ENCODE measurements around the gene PFDN5.
"Not testable (repeated sequence)": the region's sequence is repeated elsewhere in the genome, so short reads cannot be mapped to it uniquely, and the experiment has no call there.

The PFDN5 gene

DNA sequence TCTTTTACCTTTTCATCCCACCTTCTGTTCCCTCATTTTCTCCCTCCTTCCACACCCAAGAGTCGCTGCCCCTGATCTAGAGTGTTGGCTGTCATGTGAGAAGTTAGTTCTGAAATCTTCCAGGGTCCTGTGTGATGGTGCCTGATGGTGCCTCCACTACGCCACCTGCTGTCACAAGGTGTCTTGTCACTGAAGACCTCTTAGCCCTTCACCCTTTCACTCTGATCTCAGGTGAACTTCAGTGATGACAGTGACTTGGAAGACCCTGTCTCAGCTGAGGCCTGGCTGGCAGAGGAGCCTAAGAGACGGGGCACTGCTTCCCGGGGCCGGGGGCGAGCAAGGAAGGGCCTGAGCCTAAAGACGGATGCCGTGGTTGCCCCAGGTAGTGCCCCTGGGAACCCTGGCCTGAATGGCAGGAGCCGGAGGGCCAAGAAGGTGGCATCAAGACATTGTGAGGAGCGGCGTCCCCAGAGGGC, 7.6 kb upstream of the PFDN5 start:
- DNase-seq, result peak; percentile 17

DNA sequence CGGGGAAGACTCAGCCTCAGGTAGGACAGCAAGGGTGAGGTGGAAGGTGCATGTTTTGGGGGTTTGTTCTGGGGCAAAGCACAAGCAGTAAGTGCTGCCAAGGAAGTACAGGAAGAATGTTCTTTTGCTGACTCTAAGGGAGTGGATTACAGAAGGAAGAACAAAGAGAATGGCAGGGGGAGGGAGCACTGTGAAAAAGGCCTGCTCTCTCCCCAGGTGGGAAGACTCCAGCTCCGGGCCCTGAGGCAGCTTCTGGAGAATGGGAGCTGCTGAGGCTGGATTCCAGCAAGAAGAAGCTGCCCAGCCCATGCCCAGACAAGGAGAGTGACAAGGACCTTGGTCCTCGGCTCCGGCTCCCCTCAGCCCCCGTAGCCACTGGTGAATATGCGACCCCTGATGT, 7.0 kb upstream of the PFDN5 start:
- no peak for DNase-seq

DNA sequence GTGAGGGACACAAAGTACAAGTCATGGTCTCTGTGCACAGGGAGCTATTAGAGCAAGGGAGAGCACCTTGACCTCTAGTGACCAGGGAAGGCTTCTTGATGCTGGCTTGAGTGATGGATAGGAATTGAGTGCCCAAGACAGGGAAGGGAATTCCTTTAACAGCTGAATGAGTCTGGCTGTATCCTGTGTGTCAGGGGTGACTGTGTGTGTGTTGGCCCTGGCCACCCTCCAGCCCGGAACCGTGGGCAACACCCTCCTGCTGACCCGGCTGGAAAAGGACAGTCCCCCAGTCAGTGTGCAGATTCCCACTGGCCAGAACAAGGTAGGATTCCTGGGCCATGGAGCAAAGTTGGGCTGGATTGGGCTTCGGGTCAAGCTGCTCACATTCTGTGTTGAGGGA, 5.5 kb upstream of the PFDN5 start:
- DNase-seq, result no peak

DNA sequence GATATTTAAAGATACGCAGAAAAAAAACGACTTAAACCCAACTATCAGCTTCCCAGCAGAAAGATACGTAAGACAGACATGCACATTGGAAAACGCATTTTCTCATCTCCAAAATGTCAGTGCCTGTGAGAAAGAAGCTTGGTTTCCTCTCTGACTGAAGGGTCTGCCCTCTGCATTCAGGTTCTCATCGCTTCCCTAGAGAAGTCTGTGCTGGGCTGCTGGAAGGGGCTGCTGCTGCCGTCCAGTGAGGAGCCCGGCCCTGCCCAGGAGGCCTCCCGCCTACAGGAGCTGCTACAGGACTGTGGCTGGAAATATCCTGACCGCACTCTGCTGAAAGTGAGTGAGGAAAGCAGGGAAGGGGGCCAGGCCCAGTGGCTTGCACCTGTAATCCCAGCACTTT, 4.7 kb upstream of the PFDN5 start:
- no peak for DNase-seq

DNA sequence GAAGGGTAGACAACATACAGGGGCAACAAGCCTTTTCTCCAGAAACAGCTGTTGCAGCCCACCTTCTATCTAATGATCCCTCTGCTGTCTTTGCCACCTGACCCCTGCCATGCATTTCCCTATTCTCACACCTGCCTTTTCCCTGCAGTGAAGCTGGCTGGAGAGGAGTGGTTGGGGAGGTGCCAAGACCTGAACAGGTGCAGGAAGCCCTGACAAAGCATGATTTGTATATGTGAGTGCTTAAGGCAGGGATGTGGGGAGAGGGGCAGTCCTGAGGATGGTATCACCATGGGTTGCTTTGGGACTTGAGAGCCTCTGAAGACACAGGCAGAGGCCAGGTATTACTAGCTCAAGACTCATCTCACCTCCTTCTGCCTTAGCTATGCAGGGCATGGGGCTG, 2.9 kb upstream of the PFDN5 start:
- peak; percentile 95 for DNase-seq

DNA sequence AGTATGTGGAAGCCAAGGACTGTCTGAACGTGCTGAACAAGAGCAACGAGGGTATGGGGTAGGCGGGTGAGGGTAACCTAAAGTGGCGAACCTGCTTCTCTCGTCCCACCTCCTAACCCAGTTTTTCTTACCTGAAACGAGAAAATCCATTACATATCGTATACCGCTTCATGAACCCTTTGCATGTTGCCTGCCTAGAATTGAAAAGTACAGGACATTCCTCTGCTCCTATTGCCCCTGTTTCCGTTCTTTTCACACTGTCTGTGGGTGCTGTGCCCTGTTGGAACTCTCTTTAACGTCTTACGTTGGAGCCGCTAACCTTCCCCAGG, 513 bp downstream of the PFDN5 start:
- no peak for DNase-seq

DNA sequence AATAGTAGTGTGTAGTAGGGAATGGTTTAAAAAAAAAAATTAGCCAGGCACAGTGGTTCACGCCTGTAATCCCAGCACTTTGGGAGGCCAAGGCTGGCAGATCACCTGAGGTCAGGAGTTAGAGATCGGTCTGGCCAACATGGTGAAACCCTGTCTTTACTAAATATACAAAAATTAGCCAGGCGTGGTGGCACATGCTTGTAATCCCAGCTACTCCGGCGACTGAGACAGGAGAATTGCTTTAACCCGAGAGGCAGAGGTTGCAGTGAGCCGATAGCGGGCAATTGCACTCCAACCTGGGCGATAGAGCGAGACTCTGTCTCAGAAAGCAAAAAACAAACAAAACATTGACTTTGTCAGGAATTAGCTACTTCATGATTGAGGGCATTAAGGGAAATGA, 1.8 kb downstream of the PFDN5 start:
- not testable (repeated sequence) for DNase-seq

DNA sequence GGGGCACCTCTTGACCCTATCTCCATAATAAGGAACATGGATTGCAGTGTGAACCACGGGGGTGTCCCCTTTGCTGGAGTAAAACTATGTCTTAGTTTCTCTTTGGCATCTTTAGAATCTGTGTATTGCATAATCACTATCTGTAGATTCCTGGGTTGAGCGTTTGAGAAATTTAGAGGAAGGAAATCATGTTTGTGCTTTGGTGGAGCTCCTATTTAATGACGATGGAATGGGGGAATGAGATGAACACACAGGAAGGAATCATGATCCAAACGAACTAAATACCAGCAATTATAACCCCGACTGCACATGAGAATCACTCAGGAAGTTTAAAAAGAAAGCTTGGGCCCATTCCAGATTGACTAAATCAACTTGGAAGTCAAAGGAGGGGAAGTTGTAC, 2.8 kb downstream of the PFDN5 start:
- no peak for DNase-seq

DNA sequence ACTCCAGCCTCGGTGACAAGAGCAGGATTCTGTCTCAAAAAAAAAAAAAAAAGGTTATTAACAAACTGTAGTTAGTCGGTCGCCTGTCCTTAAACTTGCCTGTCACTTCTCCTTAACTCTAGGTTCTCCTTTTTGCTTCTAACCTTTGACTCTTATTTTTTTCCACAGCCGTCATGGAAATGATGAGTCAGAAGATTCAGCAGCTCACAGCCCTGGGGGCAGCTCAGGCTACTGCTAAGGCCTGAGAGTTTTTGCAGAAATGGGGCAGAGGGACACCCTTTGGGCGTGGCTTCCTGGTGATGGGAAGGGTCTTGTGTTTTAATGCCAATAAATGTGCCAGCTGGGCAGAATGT, 3.7 kb downstream of the PFDN5 start:
- no peak for DNase-seq

DNA sequence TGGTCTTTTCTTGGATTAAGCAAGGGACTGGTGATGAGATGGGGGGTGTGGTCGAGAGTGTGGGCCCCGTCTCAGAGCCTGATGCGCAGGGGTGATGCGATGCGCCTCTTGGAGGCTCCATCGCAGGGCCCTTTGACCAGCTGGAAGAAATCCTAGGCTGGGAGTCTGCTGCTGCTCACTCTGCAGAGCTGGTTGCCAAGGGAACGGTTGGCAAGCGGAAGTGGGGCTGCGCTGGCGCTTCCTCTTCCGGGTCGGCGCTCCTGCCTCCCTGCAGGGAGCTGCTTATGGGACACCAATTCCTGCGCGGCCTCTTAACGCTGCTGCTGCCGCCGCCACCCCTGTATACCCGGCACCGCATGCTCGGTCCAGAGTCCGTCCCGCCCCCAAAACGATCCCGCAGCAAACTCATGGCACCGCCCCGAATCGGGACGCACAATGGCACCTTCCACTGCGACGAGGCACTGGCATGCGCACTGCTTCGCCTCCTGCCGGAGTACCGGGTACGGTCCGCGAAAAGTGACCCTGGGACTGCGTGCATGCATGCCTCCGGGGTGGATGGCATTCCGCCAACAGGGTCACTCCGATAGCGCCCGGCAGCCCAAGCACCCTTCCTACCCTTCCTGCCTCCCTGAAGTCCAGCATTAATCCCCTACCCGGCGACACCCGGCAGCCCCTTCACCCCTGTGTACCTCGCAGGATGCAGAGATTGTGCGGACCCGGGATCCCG, 4.3 kb downstream of the PFDN5 start, which contains the start of gene MYG1:
TSS of gene MYG1 (plus strand) at position 242 of the 727 bp plus-strand sequence. CDS start at position 285, 43 bp downstream.
- peak; percentile 94 for DNase-seq

DNA sequence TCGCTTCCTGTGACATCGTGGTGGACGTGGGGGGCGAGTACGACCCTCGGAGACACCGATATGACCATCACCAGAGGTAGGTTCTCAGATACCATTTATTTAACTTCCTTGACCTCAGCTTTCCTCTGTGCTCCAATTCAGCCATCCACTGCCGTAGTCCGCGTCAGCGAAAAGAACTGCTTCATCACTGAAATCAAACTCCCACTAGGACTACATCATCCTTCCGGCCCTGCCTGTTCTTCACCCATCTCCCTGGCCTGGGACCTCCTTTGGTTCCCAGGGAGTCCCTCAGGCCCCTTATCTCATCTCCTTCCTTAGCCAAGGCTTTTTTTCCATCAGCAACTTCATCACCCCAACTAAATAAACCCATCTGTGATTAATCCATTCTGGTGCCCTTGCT, 4.8 kb downstream of the PFDN5 start:
- no peak for DNase-seq

DNA sequence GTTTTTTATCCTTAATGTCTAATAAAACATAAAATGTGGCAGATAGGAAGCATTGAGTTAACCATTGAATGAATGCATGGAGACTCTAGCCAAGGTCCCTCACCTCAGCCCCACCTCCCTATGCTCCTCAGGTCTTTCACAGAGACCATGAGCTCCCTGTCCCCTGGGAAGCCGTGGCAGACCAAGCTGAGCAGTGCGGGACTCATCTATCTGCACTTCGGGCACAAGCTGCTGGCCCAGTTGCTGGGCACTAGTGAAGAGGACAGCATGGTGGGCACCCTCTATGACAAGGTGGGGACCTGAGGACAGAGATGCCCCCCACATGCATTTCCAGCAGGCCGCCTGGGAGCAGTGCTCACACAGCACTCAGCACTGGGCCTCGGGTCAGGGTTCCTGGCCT, 7.6 kb downstream of the PFDN5 start:
- DNase-seq, result no peak

DNA sequence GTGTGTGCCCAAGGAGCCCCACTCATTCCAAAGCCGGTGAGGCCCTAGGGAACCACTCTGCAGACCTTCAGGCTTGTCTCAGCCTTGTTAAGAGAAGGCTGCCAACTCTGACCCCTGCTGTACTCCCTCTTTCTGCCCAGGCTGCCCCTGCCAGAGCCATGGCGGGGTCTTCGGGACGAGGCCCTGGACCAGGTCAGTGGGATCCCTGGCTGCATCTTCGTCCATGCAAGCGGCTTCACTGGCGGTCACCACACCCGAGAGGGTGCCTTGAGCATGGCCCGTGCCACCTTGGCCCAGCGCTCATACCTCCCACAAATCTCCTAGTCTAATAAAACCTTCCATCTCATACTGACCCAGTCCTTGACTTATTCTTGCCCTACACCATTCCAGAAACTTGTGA, 11.5 kb downstream of the PFDN5 start:
- no peak for DNase-seq

DNA sequence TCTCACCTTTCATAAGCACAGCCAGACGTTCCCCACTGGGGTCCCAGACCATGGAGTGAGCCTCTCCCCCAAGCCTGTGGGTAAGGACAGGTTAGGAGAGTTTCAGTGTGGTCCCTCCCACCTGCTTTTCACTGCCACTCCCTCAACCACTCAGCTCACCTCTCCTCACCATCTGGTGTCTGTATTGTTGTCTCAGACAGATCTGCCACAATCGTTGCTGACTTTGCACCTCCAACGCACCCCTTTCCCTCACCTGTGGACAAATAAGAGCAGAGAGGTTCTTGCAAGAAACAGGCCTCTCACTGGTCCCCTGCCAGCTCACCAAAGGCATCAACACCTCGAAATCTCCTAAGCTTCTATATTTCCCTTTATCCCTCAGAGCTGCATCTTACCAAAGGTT, 12.9 kb downstream of the PFDN5 start:
- no peak for DNase-seq

DNA sequence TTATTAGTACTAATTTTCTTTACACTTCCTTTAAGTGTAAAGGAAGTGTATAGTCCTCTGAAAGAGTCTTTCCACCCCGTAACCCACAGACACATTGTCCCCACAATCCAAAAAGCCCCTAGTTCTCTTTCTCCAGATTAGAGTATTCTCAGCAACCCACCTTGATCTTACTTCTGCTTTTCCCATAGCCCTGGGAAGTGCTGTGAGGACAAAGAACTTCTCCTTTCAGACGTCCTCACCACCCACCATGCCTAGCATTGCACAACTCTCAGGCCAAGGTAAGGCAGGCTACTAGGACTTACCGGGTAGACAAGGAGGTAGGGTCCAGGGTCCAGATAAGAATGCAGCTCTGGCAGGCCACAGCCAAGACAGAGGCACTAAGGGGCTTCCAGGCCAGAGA, 18.7 kb downstream of the PFDN5 start:
- no peak for DNase-seq

DNA sequence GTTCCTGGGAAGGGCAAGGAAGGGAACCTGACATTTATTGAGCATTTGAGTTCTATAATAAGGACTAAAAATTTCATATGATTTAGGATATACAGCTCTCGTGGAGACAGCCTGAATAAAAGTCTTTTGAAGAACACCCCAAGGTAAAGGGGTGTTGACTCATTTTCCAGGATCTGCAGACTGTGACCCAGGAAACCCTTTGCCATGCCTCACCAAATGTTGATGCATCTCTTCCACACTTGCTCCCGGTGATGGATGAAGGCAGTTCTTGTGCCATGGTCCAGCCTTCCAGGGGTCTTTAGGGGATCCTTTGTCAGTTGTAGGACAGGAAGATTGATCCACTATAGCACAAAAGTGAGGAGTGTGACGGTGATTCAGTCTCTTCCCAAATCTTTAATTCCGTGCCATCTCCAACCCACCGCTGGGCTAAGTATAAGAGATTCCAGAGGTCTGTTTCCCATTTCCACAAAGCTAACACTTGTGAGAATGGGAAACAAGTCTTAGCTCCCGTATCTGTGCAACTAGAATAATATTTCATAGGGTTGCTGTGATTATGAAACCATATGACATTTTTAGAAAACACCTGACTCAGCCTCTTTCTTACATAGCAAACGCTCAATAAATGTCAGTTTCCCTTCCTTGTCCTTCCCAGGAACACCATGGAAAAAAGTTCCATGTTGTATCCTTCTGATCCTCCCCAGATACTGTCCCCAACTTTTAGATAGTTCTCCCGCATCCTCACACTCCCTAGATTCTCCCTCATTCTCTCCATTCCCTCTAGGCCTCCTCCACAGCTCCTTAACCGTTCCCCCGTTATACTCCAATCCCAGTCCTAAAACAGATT, 25.2 kb downstream of the PFDN5 start:
- DNase-seq, result no peak

DNA sequence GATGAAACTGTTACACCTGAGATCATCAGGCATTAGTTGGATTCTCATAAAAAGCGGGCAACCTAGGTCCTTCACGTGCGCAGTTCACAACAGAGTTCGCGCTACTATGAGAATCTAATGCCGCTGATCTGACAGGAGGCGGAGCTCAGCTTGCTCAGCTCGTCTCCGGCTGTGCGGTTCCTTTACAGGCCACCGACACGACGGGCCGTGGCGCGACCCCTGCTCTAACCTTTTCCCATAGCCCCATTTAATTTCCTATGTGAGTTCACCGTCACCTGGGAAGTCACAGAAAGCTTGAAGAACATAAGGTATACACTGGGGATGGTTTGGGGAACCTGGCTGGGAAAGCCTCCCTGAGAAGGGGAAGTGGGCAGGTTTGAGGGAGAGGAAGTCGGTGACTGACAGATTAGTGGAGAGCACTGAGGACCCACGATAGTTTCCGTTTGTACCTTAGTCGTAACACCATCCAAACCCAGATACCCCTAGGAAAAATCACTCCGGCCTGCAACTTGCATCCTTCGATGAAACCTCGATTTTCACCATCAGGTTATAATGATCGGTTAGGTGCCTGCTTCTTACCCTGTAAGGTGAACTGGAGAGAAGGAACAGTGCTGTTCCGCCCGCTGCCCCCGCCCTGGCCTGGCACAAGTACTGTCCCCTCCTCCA, 28.9 kb downstream of the PFDN5 start:
- DNase-seq, result no peak

DNA sequence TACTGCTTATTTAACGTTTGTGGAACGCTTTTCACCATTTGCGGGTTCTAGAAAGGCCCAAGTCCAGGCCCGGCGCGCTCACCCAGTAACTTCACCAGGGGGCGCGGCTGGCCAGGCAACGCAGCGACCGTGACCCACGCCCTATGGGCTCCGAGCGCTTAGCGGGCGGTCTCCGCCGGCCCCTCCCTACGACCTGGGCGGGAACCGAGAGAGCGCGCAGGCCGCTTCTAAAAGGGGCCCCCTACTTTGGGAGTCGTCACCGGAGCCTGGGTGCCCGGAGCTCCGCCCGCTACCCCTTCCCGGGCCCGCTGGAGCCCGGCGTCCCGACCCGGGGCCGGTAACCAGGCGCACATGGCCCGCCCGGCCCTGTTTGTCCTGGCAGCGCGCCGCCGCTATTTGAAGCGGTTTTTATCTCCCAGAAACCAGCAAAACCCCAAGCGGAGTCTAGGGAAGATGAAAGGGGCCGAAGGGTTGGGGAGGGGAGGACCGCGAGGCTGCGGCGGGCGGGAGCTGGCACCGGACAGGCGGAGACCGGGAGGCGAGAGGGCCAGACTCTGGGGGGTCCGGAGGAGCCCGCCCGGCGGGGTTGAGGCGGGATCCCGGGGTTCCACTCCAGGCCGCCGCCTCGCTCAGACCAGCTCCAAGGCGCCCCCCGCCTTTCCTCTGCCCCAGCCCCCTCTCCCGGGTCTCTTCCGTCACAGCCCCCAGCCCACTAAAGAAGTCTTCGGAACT, 29.6 kb downstream of the PFDN5 start:
- peak; percentile 70 for DNase-seq

DNA sequence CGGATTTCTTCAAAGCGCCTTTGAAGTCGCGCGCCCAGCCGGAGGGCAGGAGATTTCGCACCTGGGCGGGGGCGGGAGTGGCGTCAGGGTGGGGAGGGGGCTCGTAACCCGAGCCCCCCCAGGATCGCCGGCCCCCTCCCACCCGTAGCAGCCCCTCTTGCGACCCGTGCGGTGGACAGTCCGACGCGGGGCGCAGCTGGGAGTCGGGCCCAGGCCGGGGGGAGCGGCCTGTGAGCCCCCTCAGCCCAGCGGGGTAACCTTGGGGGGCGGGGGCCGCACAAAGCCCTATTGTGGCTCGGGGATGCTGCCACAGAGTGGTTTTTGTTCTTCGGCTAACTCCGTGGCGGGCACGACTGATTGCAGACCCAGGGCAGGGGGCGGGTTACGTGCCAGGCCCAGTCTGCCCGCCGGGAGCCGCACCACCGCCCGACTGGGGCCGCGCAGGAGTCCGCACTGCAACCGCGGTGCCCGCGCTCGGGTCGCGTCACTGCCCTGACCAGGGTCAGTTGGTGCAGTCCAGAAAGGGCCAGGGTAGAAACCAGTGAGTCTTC, 30.2 kb downstream of the PFDN5 start:
- no peak for DNase-seq

DNA sequence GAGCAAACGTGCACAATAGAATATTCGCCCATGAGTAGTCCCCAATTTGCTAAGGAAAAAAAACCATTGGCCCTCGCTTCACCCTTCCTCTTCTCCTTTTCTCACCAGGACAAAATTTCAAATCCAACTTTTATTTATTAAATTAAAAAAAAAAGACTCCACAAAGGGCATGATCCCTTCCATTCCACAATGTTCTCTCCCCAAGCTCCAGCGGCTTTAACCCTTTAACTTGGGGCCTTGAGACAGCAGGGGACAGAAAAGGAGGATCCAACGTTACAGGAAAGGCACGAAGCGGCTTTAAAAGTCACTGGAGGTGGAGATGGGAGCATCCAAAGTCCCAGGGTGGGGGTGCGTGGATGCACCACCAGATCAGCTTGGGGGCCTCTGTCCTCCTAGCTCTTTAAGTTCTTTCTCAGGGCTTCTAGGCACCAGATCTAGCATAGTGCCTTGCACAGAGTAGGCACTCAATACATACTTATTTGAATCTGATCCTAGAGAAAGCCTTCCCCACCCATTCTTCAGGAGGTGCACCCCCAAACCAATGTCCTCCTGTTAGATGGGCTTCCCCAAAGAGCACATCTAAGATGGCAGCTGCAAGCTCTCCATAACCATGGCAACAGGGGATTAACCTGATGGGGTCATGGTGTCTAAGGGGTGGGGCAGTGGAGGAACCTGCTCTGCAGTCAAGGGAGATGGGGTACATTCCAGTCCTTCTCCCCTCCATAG, 31.3 kb downstream of the PFDN5 start:
- no peak for DNase-seq

DNA sequence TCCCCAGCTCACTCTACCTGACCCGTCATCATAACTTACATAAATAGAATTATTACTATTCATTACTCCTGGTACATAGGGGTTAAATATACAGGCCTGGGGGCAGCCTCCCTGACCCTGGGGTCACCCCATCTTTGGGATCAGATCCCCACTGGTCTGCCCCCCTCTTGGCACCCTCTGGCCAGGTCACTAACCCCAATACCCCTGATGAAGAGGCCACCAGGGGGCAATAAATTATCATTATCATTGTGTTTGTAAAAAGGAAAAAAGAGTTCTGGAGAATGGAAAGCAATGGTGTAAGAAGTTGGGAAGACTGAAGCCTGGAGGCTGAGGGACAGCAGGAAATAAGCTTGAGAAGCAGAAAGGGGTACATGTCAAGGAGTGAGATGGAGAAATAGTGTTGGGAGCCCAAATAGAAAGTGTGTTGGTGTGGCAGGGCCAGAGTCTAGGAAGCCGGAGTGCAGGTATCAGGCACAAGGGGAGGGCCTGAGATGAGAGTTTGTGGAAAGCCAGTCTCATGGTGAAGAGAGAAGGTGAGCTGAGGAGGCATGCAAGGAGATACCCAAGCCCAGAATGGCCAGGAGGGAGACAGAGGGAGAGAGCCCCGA, 32.2 kb downstream of the PFDN5 start:
- no peak for DNase-seq

DNA sequence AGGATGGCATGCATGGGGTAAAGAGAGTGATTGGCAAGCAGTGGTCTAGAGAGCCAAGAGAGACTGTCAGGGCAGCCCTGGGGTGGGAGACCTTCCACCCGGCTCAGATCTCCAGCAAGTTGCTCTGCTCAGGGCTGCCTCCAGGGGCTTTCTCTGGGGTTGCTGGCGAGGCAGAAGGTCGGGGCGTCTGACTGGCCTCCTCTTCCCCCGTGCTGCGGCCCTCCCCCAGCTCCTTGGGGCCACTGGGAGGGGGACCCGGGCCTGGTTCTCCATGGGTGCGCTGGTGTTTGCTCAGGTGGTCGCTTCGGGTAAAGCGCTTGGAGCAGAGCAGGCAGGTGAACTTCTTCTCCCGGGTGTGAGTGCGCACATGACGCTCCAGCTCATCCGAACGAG, 32.7 kb downstream of the PFDN5 start:
- no peak for DNase-seq
